ENCODE results near the gene ANKRD10.

Gene ANKRD10

DNA sequence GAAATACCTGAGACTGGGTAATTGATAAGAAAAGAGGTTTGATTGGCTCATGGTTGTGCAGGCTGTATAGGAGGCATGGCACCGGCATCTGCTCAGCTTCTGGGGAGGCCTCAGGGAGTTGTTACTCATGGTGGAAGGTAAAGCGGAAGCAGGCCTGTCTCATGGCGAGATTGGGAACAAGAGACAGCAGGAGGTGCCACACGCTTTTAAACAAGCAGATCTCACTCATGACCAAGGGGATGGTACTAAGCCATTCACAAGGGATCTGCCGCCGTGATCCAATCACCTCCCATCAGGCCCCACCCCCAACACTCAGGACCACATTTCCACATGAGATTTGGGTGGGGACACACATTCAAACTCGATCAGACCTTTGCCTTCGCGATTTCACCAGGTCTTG, 86.2 kb downstream of the ANKRD10 start:
- FAIRE-seq: no peak

Data from A204.1 (cell line).